ENCODE data around the gene KLHDC10. TPM values are rescaled to one million over a fixed set of nuclear protein-coding genes. Genes with fewer than 3 reads are reported as not detected.
"Not testable (repeated sequence)": the region's sequence is repeated elsewhere in the genome, so short reads cannot be mapped to it uniquely, and the experiment has no call there.

Gene KLHDC10
- total and polyA plus RNA-seq, 2 experiments from 2014 or later: 5.5 to 14.7 TPM

DNA sequence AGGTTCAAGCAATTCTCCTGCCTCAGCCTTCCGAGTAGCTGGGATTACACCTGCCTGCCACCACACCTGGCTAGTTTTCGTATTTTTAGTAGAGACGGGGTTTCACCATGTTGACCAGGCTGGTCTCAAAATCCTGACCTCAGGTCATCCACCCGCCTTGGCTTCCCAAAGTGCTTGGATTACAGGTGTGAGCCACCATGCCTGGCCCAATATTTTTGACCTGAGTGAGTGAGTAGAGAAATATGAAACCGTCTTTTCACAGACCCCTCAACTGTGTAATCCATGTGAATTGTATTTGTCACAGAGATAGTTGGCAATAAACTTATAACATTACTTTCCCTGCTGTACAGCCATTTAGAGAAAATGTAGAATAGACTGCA lies 43.1 kb downstream of the KLHDC10 start:
- DNase-seq (ENCODE audit: low spot score); ATAC-seq: not testable (repeated sequence)

DNA sequence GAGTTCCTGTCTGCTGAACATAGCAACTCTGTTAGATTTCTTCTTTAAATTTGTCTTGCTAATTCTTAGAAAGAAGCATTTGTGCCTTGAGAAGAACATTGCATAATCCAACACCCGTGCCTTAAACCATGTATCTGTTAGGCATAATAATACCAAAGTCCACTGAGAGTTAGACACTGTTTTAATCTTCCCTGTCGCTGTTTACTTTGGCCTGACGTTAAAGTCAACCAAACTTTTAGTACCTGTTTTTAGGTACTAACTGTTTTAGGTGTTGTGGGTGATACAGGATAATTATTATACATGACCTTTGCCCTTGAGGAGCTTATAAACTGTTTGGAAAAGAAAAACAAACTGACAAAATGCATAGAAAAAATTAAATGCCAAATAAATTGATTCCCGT lies 43.6 kb downstream of the KLHDC10 start:
- Histone ChIP-seq H4K20me1 (replicated peaks; ENCODE audit: insufficient read depth) (no peaks in the 10 kb centered on the region; the same call in 1 of the 2 replicates), H2AFZ (no peak overlapping the region), H3K4me2 (no peak overlapping the region), H3K4me1 (ENCODE audit: insufficient read depth) (no peaks in the 10 kb centered on the region), H3K27me3 (ENCODE audit: insufficient read depth) (no peaks in the 10 kb centered on the region), H3K79me2 (replicated peaks; ENCODE audit: insufficient read depth) (no peaks in the 10 kb centered on the region), H3K36me3 (ENCODE audit: insufficient read depth) (no peaks in the 10 kb centered on the region), H3K4me3 (no peak overlapping the region), H3K9me2 (ENCODE audit: insufficient read depth) (no peaks in the 10 kb centered on the region), H3F3A (replicated peaks; ENCODE audit: low read depth) (no peaks in the 10 kb centered on the region), H3K27ac (ENCODE audit: low read depth) (no peak overlapping the region)
- Mint-ChIP-seq H3K9me3 (no peaks in the 10 kb centered on the region), H3K27me3 (ENCODE audit: insufficient read depth, low read depth, poor library complexity) (no peaks in the 10 kb centered on the region), H3K4me1 (no peaks in the 10 kb centered on the region), H3K4me3 (no peak overlapping the region), H3K36me3 (ENCODE audit: low read depth) (peaks cover 9% of the 10 kb centered on the region), H3K27ac (no peak overlapping the region)
- ATAC-seq: no peak
- DNase-seq (ENCODE audit: low spot score): no peak
- TF ChIP-seq STAT1 (IDR thresholded peaks at IDR 0.05; ENCODE audit: unreplicated experiment): no peak
- TF ChIP-seq, protein P1, sequence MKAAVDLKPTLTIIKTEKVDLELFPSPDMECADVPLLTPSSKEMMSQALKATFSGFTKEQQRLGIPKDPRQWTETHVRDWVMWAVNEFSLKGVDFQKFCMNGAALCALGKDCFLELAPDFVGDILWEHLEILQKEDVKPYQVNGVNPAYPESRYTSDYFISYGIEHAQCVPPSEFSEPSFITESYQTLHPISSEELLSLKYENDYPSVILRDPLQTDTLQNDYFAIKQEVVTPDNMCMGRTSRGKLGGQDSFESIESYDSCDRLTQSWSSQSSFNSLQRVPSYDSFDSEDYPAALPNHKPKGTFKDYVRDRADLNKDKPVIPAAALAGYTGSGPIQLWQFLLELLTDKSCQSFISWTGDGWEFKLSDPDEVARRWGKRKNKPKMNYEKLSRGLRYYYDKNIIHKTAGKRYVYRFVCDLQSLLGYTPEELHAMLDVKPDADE (IDR thresholded peaks at IDR 0.05): no peak
- no peak for TF ChIP-seq ZNF114 (CRISPR knock-in tag; IDR thresholded peaks at IDR 0.05)
- no peak for TF ChIP-seq POLR2AphosphoS5 (IDR thresholded peaks at IDR 0.05; ENCODE audit: low read depth)
- TF ChIP-seq ZNF331 (CRISPR knock-in tag; IDR thresholded peaks at IDR 0.05; ENCODE audit: low read depth): no peak
- no peak for TF ChIP-seq JUNB (IDR thresholded peaks at IDR 0.05; ENCODE audit: unreplicated experiment)
- TF ChIP-seq NANOG (IDR thresholded peaks at IDR 0.05; ENCODE audit: borderline replicate concordance): no peak
- TF ChIP-seq EZH2 (IDR thresholded peaks at IDR 0.05; ENCODE audit: low read depth, unreplicated experiment): no peak
- no peak for TF ChIP-seq EZH2phosphoT487 (IDR thresholded peaks at IDR 0.05; ENCODE audit: unreplicated experiment)
- TF ChIP-seq, protein P2, sequence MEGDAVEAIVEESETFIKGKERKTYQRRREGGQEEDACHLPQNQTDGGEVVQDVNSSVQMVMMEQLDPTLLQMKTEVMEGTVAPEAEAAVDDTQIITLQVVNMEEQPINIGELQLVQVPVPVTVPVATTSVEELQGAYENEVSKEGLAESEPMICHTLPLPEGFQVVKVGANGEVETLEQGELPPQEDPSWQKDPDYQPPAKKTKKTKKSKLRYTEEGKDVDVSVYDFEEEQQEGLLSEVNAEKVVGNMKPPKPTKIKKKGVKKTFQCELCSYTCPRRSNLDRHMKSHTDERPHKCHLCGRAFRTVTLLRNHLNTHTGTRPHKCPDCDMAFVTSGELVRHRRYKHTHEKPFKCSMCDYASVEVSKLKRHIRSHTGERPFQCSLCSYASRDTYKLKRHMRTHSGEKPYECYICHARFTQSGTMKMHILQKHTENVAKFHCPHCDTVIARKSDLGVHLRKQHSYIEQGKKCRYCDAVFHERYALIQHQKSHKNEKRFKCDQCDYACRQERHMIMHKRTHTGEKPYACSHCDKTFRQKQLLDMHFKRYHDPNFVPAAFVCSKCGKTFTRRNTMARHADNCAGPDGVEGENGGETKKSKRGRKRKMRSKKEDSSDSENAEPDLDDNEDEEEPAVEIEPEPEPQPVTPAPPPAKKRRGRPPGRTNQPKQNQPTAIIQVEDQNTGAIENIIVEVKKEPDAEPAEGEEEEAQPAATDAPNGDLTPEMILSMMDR (conservative IDR thresholded peaks at IDR 0.05; ENCODE audit: low read depth in 2 of 2): no peak
- TF ChIP-seq CREB1 (CRISPR knock-in tag; IDR thresholded peaks at IDR 0.05; ENCODE audit: low read depth): no peak
- TF ChIP-seq, protein P3, sequence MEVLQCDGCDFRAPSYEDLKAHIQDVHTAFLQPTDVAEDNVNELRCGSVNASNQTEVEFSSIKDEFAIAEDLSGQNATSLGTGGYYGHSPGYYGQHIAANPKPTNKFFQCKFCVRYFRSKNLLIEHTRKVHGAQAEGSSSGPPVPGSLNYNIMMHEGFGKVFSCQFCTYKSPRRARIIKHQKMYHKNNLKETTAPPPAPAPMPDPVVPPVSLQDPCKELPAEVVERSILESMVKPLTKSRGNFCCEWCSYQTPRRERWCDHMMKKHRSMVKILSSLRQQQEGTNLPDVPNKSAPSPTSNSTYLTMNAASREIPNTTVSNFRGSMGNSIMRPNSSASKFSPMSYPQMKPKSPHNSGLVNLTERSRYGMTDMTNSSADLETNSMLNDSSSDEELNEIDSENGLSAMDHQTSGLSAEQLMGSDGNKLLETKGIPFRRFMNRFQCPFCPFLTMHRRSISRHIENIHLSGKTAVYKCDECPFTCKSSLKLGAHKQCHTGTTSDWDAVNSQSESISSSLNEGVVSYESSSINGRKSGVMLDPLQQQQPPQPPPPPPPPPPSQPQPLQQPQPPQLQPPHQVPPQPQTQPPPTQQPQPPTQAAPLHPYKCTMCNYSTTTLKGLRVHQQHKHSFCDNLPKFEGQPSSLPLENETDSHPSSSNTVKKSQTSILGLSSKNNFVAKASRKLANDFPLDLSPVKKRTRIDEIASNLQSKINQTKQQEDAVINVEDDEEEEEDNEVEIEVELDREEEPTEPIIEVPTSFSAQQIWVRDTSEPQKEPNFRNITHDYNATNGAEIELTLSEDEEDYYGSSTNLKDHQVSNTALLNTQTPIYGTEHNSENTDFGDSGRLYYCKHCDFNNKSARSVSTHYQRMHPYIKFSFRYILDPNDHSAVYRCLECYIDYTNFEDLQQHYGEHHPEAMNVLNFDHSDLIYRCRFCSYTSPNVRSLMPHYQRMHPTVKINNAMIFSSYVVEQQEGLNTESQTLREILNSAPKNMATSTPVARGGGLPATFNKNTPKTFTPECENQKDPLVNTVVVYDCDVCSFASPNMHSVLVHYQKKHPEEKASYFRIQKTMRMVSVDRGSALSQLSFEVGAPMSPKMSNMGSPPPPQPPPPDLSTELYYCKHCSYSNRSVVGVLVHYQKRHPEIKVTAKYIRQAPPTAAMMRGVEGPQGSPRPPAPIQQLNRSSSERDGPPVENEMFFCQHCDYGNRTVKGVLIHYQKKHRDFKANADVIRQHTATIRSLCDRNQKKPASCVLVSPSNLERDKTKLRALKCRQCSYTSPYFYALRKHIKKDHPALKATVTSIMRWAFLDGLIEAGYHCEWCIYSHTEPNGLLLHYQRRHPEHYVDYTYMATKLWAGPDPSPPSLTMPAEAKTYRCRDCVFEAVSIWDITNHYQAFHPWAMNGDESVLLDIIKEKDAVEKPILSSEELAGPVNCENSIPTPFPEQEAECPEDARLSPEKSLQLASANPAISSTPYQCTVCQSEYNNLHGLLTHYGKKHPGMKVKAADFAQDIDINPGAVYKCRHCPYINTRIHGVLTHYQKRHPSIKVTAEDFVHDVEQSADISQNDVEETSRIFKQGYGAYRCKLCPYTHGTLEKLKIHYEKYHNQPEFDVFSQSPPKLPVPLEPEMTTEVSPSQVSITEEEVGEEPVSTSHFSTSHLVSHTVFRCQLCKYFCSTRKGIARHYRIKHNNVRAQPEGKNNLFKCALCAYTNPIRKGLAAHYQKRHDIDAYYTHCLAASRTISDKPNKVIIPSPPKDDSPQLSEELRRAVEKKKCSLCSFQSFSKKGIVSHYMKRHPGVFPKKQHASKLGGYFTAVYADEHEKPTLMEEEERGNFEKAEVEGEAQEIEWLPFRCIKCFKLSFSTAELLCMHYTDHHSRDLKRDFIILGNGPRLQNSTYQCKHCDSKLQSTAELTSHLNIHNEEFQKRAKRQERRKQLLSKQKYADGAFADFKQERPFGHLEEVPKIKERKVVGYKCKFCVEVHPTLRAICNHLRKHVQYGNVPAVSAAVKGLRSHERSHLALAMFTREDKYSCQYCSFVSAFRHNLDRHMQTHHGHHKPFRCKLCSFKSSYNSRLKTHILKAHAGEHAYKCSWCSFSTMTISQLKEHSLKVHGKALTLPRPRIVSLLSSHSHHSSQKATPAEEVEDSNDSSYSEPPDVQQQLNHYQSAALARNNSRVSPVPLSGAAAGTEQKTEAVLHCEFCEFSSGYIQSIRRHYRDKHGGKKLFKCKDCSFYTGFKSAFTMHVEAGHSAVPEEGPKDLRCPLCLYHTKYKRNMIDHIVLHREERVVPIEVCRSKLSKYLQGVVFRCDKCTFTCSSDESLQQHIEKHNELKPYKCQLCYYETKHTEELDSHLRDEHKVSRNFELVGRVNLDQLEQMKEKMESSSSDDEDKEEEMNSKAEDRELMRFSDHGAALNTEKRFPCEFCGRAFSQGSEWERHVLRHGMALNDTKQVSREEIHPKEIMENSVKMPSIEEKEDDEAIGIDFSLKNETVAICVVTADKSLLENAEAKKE (CRISPR knock-in tag; IDR thresholded peaks at IDR 0.05): no peak

More for the DNA sequence above, 43.1 kb downstream of the KLHDC10 start:
- H2AFZ ChIP-seq; H3K9me3 Mint-ChIP-seq; H3K36me3 ChIP-seq (ENCODE audit: insufficient read depth); H3F3A ChIP-seq (replicated peaks; ENCODE audit: low read depth); H3K4me3 Mint-ChIP-seq; H3K36me3 Mint-ChIP-seq (ENCODE audit: low read depth); H3K4me2 ChIP-seq; H3K27ac Mint-ChIP-seq; H3K4me3 ChIP-seq; H3K4me1 ChIP-seq (ENCODE audit: insufficient read depth); H3K4me1 Mint-ChIP-seq; H3K27me3 Mint-ChIP-seq (ENCODE audit: insufficient read depth, low read depth, poor library complexity); H4K20me1 ChIP-seq (replicated peaks; ENCODE audit: insufficient read depth); H3K27me3 ChIP-seq (ENCODE audit: insufficient read depth); H3K27ac ChIP-seq (ENCODE audit: low read depth); H3K79me2 ChIP-seq (replicated peaks; ENCODE audit: insufficient read depth); H3K9me2 ChIP-seq (ENCODE audit: insufficient read depth): not testable (repeated sequence)
